GM19025 (cell line): ENCODE data around the gene MLANA.

Source experiments
- ATAC-seq: cut with Tn5 transposase; IDR thresholded peaks from one replicate; pipeline ENCODE4 v1.9.1; 2021; ENCODE audit warnings: mild to moderate bottlenecking, low read depth, moderate library complexity; ENCODE audit not compliant: unreplicated experiment

Gene MLANA

GRCh38 chr9:5890641-5891040, at the start of gene MLANA:
Gene MLANA (plus strand): TSS chr9:5890889. CDS start chr9:5892475, 1,586 bp downstream.
- ATAC-seq: no peak

GRCh38 chr9:5841771-5842573, 48.7 kb upstream of the MLANA start:
- ATAC-seq: no peak

GRCh38 chr9:5842929-5843793, 47.5 kb upstream of the MLANA start:
- no peak for ATAC-seq

- no peak for ATAC-seq
Measured at GRCh38 chr9:5843794-5844471, 46.8 kb upstream of the MLANA start.

- no peak for ATAC-seq
Measured at GRCh38 chr9:5845157-5845531, 45.5 kb upstream of the MLANA start.

- ATAC-seq: no peak
Measured at GRCh38 chr9:5846096-5846495, 44.6 kb upstream of the MLANA start.

- no peak for ATAC-seq
Measured at GRCh38 chr9:5846501-5846921, 44.2 kb upstream of the MLANA start.

- ATAC-seq: no peak
Measured at GRCh38 chr9:5848372-5848882, 42.3 kb upstream of the MLANA start.

GRCh38 chr9:5850724-5851122, 40.0 kb upstream of the MLANA start:
- no peak for ATAC-seq

GRCh38 chr9:5851445-5851844, 39.2 kb upstream of the MLANA start:
- peak; percentile 95 for ATAC-seq

- no peak for ATAC-seq
Measured at GRCh38 chr9:5852987-5853386, 37.7 kb upstream of the MLANA start.

GRCh38 chr9:5853617-5854016, 37.1 kb upstream of the MLANA start:
- no peak for ATAC-seq

- ATAC-seq: no peak
Measured at GRCh38 chr9:5854063-5854790, 36.5 kb upstream of the MLANA start.

- no peak for ATAC-seq
Measured at GRCh38 chr9:5857928-5858327, 32.8 kb upstream of the MLANA start.

- no peak for ATAC-seq
Measured at GRCh38 chr9:5858833-5859232, 31.9 kb upstream of the MLANA start.

- no peak for ATAC-seq
Measured at GRCh38 chr9:5863092-5863746, 27.5 kb upstream of the MLANA start.

- no peak for ATAC-seq
Measured at GRCh38 chr9:5864446-5864845, 26.2 kb upstream of the MLANA start.

GRCh38 chr9:5866272-5866671, 24.4 kb upstream of the MLANA start:
- no peak for ATAC-seq

- no peak for ATAC-seq
Measured at GRCh38 chr9:5866685-5867084, 24.0 kb upstream of the MLANA start.

- ATAC-seq: no peak
Measured at GRCh38 chr9:5868235-5868634, 22.5 kb upstream of the MLANA start.
